DOHH2 (cell line): ENCODE measurements around the gene RINL.

Experiments
- CTCF ChIP-seq: fragments of 200-600 bp; sonication (generic); IDR thresholded peaks from one replicate; pipeline ENCODE4 v1.5.1; 2014; ENCODE audit warnings: antibody characterized with exemption, mild to moderate bottlenecking, low read depth, low read length; ENCODE audit not compliant: poor library complexity, severe bottlenecking
- EZH2phosphoT487 ChIP-seq: fragments of 200-600 bp; sonication (generic); IDR thresholded peaks from 2 replicates; pipeline ENCODE4 v1.6.1; 2017; ENCODE audit warnings: borderline replicate concordance, mild to moderate bottlenecking, antibody characterized with exemption, low read length, moderate library complexity, mixed read lengths

GRCh38 chr19:38892841-38893240 is 14.8 kb upstream of the RINL start:
- TF ChIP-seq CTCF (no peak), EZH2phosphoT487 (no peak)
